DOHH2 (cell line): ENCODE data around the gene CNGB1.

Experiments
- H3F3A ChIP-seq: fragments of 200-600 bp; sonication (generic), shearing (Covaris generic); 2 replicates; pipeline ENCODE4 v1.6.0; 2016; ENCODE audit warnings: antibody characterized with exemption, mild to moderate bottlenecking; ENCODE audit not compliant: control insufficient read depth, insufficient read depth
- H3K27ac ChIP-seq: fragments of 200-600 bp; sonication (generic); 2 replicates; pipeline ENCODE4 v1.5.1; 2014; ENCODE audit warnings: low read depth, mild to moderate bottlenecking, low read length, moderate library complexity
- H3K27me3 ChIP-seq: fragments of 200-600 bp; sonication (generic); 2 replicates; pipeline ENCODE4 v1.6.1; 2014; ENCODE audit warnings: mild to moderate bottlenecking, low read length, mixed read lengths; ENCODE audit not compliant: control insufficient read depth
- H3K36me3 ChIP-seq: fragments of 200-600 bp; sonication (generic); 2 replicates; pipeline ENCODE4 v1.6.1; 2014; ENCODE audit warnings: mild to moderate bottlenecking, low read length, moderate library complexity, mixed read lengths; ENCODE audit not compliant: control insufficient read depth
- H3K4me1 ChIP-seq: fragments of 200-600 bp; sonication (generic); 2 replicates; pipeline ENCODE4 v1.6.1; 2014; ENCODE audit warnings: mild to moderate bottlenecking, low read length, mixed read lengths; ENCODE audit not compliant: control insufficient read depth
- H3K4me2 ChIP-seq: fragments of 200-600 bp; sonication (generic); 2 replicates; pipeline ENCODE4 v1.6.0; 2014; ENCODE audit warnings: mild to moderate bottlenecking, low read length, moderate library complexity
- H3K4me3 ChIP-seq: fragments of 200-600 bp; sonication (generic); 2 replicates; pipeline ENCODE4 v1.5.1; 2014; ENCODE audit warnings: mild to moderate bottlenecking, low read length, mixed read lengths
- H3K79me2 ChIP-seq: fragments of 200-600 bp; sonication (generic); 2 replicates; pipeline ENCODE4 v1.6.1; 2014; ENCODE audit warnings: mild to moderate bottlenecking, low read length, mixed read lengths; ENCODE audit not compliant: control insufficient read depth
- H3K9me2 ChIP-seq: fragments of 200-600 bp; sonication (generic); replicated peaks from 2 replicates; pipeline ENCODE4 v1.6.1; 2014; ENCODE audit warnings: mild to moderate bottlenecking, low read length, mixed read lengths; ENCODE audit not compliant: control insufficient read depth
- H3K9me3 ChIP-seq: fragments of 200-600 bp; sonication (generic); 2 replicates; pipeline ENCODE4 v1.6.1; 2014; ENCODE audit warnings: antibody characterized with exemption, low read length, mixed read lengths; ENCODE audit not compliant: control insufficient read depth, insufficient read depth
- H4K20me1 ChIP-seq: fragments of 200-600 bp; sonication (generic); 2 replicates; pipeline ENCODE4 v1.6.0; 2014; ENCODE audit warnings: low read depth, mild to moderate bottlenecking, antibody characterized with exemption, low read length, moderate library complexity; ENCODE audit not compliant: control insufficient read depth, insufficient read depth
- EZH2phosphoT487 ChIP-seq: fragments of 200-600 bp; sonication (generic); IDR thresholded peaks from 2 replicates; pipeline ENCODE4 v1.6.1; 2017; ENCODE audit warnings: borderline replicate concordance, mild to moderate bottlenecking, antibody characterized with exemption, low read length, moderate library complexity, mixed read lengths
- TF ChIP-seq, protein P1 (sequence below): fragments of 200-600 bp; sonication (generic); IDR thresholded peaks from one replicate; pipeline ENCODE4 v1.5.1; 2014; ENCODE audit warnings: antibody characterized with exemption, mild to moderate bottlenecking, low read depth, low read length; ENCODE audit not compliant: poor library complexity, severe bottlenecking

The CNGB1 gene

DNA sequence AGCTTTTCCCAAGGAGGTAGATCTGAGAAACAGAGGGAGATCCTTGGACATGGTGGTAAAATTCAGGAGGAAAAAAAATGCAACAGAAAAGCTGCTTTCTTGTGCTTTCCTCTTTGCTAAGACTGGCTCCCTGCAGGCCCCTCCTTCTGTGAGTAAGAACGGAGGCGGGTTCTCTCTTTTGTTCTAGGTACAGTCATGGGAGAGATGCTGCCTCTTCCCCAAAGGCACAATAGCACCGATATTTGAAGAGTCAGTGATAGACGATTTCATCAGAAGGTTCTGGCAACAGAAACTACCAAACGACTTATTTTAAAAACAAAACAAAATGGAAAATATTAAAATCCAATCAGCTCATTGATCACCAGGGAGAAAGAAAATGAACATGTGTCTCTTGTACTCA, 136.0 kb downstream of the CNGB1 start:
- H3K79me2 ChIP-seq: no peaks in the 10 kb centered on the region
- H3K4me1 ChIP-seq: no peaks in the 10 kb centered on the region
- H3K27ac ChIP-seq: no peak overlapping the region
- no peak for TF ChIP-seq EZH2phosphoT487
- TF ChIP-seq, protein P1, sequence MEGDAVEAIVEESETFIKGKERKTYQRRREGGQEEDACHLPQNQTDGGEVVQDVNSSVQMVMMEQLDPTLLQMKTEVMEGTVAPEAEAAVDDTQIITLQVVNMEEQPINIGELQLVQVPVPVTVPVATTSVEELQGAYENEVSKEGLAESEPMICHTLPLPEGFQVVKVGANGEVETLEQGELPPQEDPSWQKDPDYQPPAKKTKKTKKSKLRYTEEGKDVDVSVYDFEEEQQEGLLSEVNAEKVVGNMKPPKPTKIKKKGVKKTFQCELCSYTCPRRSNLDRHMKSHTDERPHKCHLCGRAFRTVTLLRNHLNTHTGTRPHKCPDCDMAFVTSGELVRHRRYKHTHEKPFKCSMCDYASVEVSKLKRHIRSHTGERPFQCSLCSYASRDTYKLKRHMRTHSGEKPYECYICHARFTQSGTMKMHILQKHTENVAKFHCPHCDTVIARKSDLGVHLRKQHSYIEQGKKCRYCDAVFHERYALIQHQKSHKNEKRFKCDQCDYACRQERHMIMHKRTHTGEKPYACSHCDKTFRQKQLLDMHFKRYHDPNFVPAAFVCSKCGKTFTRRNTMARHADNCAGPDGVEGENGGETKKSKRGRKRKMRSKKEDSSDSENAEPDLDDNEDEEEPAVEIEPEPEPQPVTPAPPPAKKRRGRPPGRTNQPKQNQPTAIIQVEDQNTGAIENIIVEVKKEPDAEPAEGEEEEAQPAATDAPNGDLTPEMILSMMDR: no peak
- H3K4me2 ChIP-seq: no peak overlapping the region
- H3K9me3 ChIP-seq: no peaks in the 10 kb centered on the region
- H3K4me3 ChIP-seq: no peak overlapping the region
- no peaks in the 10 kb centered on the region for H3F3A ChIP-seq
- no peaks in the 10 kb centered on the region for H3K36me3 ChIP-seq
- H3K9me2 ChIP-seq: no peaks in the 10 kb centered on the region
- H3K27me3 ChIP-seq: peaks cover 4% of the 10 kb centered on the region; the same call in 1 of the 2 replicates
- no peaks in the 10 kb centered on the region for H4K20me1 ChIP-seq
